Epithelial cell of proximal tubule (primary cell): ENCODE measurements around the gene PIP5KL1. TPM values are rescaled to one million over a fixed set of nuclear protein-coding genes. Genes with fewer than 3 reads are reported as not detected.
A peak's percentile ranks its signal among the peaks of the same experiment; 100 is the strongest.

Experiments
- DNase-seq: peaks from one replicate; pipeline ENCODE4 v3.0.0-alpha.2; 2011; ENCODE audit warnings: low read depth
- H3K4me3 ChIP-seq: 2 replicates; pipeline ENCODE4 v1.5.1; 2011; ENCODE audit warnings: low read depth, mild to moderate bottlenecking, low read length
- CTCF ChIP-seq: conservative IDR thresholded peaks from 2 replicates; pipeline ENCODE4 v1.5.1; 2012; ENCODE audit warnings: low read depth, mild to moderate bottlenecking, low read length
- total RNA-seq: library from RNA; depleted of rRNA; stranded (reverse); fragments of >200 nt; gene quantifications from 2 replicates; pipeline ENCODE4 v1.2.3, GENCODE V29; 2015

PIP5KL1 gene
- total RNA-seq, 1 donor from 2014 or later: 6.9 TPM

GRCh38 chr9:127903557-127904475 lies 26.8 kb downstream of the PIP5KL1 start:
- H3K4me3 ChIP-seq: no peak overlapping the region
- DNase-seq: no peak

DNA sequence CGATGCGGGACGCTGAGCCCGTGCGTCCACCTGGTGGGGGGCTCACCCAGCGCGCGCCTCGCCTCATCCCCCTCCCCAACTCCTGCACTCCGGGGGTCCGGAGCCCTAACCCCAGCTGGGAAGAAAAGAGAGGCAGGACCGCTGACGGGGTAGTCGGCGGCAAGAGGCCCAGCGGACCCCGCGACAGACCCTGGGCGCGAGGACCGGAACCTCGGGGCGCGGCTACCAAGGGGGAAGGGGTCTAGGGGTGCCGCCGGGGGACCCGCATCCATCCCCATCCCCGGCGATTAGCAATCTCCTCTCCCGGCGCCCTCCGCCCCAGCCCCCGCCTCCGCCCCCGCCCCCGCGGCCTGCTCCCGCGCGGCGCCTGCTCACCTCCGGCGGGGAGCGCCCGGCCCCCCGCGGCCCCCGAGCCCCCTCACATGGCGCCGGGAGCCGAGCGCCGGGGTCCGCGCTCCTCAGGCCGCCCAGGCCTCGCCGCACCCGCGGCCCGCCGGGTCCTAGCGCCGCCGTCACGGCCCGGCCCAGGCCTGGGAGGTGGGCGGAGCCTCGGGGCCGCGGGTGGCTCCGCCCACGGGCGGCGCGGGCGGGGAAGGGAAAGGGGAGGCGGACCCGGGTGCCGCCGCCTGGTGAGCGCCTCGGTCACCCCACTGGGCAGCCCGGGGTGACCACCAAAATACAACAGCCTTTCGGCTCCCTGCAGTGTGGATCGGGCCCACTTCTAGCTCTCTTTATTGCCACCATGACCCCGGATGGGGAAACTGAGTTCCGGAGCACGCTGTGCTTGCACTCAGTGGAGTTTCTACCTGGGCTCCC lies 31.2 kb downstream of the PIP5KL1 start, which contains the start of gene ST6GALNAC6:
Gene ST6GALNAC6, minus strand, starts transcription at position 476 of the 816 bp plus-strand sequence. CDS start 1,622 bp downstream, outside the sequence.
- peak within 1 kb of the TSS; percentile 96 for H3K4me3 ChIP-seq
- no peak for DNase-seq
- TF ChIP-seq CTCF: no peak

More at GRCh38 chr9:127903557-127904475, 26.8 kb downstream of the PIP5KL1 start:
- no peak for TF ChIP-seq CTCF

GRCh38 chr9:127898433-127899127 lies 32.0 kb downstream of the PIP5KL1 start:
- TF ChIP-seq CTCF: no peak
- H3K4me3 ChIP-seq: peak overlapping the region; percentile 96
- peak; percentile 68 for DNase-seq

- no peak for DNase-seq
- no peak for TF ChIP-seq CTCF
- H3K4me3 ChIP-seq: no peak overlapping the region
Observed at GRCh38 chr9:127897193-127897692, 33.3 kb downstream of the PIP5KL1 start.

DNA sequence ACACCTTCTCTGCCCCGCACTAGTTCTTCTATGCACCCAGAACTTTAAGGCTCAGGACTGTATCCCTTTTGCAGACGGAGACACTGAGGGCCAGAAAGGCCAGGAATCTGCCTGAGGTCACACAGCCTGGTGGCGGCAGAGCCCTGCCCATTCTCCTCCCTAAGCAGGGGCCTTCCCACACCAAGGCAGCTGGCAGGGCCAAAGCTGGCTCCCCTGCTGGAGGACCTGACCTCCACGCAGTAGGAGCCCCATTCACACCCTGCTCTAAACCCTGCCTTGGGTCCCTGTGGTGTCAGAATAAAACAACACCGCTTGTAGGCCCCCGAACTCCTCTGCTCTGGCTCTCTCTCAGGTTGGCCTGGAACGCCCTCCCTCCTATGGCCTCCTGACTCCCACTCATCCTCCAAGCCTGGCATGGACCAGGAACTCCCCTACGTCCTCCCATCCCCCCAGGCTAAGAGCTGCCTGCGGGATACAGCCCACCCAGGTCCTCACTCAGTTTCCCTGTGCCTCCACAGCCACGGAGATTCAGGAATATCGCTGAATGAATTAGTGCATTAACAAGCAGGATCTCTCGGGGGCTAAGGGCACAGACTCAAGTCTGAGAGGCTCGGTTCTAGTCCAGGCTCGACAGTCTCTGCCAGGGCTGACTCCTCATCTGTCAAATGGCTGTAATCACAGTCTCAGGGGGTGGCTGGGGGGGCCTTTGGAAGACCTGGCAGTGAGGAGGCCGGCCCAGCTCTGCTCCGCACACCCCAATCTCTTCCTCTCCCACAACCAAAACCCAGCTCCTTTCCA lies 34.0 kb downstream of the PIP5KL1 start:
- no peak for TF ChIP-seq CTCF

DNA sequence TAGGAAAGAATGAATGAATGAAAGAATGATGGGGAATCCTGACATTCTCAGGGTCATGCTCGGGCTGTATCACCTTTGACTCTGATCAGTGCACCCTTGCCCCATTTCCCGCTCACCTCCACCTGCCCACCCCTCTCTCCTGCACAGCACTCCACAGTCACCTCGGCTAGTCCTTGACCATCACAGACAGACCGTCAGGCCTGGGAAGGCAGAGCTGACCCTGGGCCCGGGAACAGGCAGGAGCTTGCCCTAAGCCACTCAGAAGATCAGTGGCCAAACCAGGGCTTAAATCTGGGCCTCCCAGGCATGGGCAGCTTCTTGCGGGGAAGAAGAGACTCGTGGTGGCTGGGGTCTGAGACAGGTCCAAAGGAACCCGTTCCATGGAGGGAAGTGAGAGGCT lies 34.8 kb downstream of the PIP5KL1 start:
- H3K4me3 ChIP-seq: no peak overlapping the region
- no peak for TF ChIP-seq CTCF
- DNase-seq: no peak

More for the DNA sequence above, 34.0 kb downstream of the PIP5KL1 start:
- DNase-seq: no peak
- H3K4me3 ChIP-seq: no peak overlapping the region
